Activated CD8-positive, alpha-beta memory T cell treated with anti-CD3 and anti-CD28 coated beads, Interleukin-2, amount 10 ng/mL, durations not matched to agents 7 days and 5 days (primary cell): ENCODE data around the gene AHCYL2. TPM values are rescaled to one million over a fixed set of nuclear protein-coding genes. Genes with fewer than 3 reads are reported as not detected.
"Not testable (repeated sequence)": the region's sequence is repeated elsewhere in the genome, so short reads cannot be mapped to it uniquely, and the experiment has no call there.

Experiments used
- ATAC-seq: fragments of 150-1000 bp; cut with Tn5 transposase; one replicate; pipeline ENCODE4 v1.10.0; 2021; ENCODE audit warnings: moderate library complexity
- CTCF ChIA-PET: fragments of 350-600 bp; sonication (Branson Sonifier 250); formaldehyde crosslinking; loops from one replicate; lab custom pipeline; 2021; ENCODE audit warnings: antibody characterized with exemption; lab: Charles Lee
- DNase-seq: peaks from one replicate; pipeline ENCODE4 v3.0.0-alpha.2; 2020
- H3K27ac Mint-ChIP-seq: one replicate; pipeline ENCODE4 v1.8.0; 2021; ENCODE audit warnings: mild to moderate bottlenecking, mixed read lengths
- H3K27me3 Mint-ChIP-seq: one replicate; pipeline ENCODE4 v1.8.0; 2021; ENCODE audit warnings: mixed read lengths
- H3K36me3 Mint-ChIP-seq: one replicate; pipeline ENCODE4 v1.8.0; 2021; ENCODE audit warnings: mild to moderate bottlenecking, mixed read lengths
- H3K4me1 Mint-ChIP-seq: one replicate; pipeline ENCODE4 v1.8.0; 2021; ENCODE audit warnings: mixed read lengths
- H3K4me3 Mint-ChIP-seq: one replicate; pipeline ENCODE4 v1.8.0; 2021; ENCODE audit warnings: mild to moderate bottlenecking, moderate library complexity, mixed read lengths
- H3K9me3 Mint-ChIP-seq: one replicate; pipeline ENCODE4 v1.8.0; 2022; ENCODE audit warnings: low read depth, mixed read lengths
- total RNA-seq, 2 experiments: library from RNA; stranded (reverse); gene quantifications; one replicate each; pipeline ENCODE4 v1.2.3, GENCODE V29; 2021

Gene AHCYL2
- total RNA-seq, 2 experiments from 2014 or later: 12.7 to 12.8 TPM

DNA sequence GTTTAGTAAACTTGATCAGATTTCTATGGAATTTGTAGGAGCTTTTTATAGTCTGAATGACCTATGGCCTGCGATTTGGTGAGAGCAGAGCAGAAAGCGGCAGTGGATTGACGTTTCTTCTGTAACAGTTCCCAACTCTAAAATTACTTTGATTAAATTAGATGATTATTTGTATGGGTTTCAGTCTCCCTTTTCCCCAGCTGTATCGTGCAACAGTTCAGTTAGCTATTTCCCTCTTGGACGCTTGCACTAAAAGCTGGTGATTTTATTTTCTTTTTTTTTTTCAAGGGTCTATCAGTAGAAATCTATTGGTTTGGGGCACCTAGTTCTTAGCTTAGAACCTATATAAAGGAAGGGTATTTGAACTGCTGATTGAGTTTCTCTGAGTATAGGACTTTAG lies 6.8 kb downstream of the AHCYL2 start:
- no peak overlapping the region for H3K4me3 Mint-ChIP-seq
- H3K36me3 Mint-ChIP-seq: peaks cover 1% of the 10 kb centered on the region
- DNase-seq: no peak
- H3K4me1 Mint-ChIP-seq: peaks cover 7% of the 10 kb centered on the region
- H3K27ac Mint-ChIP-seq: no peak overlapping the region
- ATAC-seq: no peak
- no peaks in the 10 kb centered on the region for H3K9me3 Mint-ChIP-seq
- H3K27me3 Mint-ChIP-seq: no peaks in the 10 kb centered on the region
- CTCF ChIA-PET: interaction anchor here (2.9 to 3.2 kb wide), 2 partner anchors 14 to 41 kb away, joined by 8 to 22 read pairs; no protein-coding TSS in a partner anchor

DNA sequence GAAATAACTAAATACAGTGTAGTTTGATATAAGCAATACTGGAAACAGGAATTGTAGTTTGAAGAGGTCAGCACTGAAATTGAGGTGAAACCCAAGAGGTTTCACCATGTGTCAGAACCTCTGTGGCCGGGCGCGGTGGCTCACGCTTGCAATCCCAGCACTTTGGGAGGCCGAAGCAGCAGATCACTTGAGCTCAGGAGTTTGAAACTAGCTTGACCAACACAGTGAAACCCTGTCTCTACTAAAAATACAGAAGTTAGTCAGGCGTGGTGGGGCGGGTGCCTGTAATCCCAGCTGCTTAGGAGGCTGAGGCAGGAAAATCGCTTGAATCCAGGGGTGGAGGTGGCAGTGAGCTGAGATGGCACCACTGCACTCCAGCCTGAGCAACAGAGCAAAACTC lies 13.7 kb downstream of the AHCYL2 start:
- no peak for ATAC-seq
- Mint-ChIP-seq H3K27ac (no peak overlapping the region), H3K4me3 (no peak overlapping the region), H3K9me3 (no peaks in the 10 kb centered on the region), H3K4me1 (no peaks in the 10 kb centered on the region), H3K36me3 (peaks cover 3% of the 10 kb centered on the region), H3K27me3 (no peaks in the 10 kb centered on the region)
- CTCF ChIA-PET: interaction anchor here (0.7 to 2.3 kb wide), 5 partner anchors 9 to 34 kb away, joined by 3 to 6 read pairs (median 3); no protein-coding TSS in a partner anchor
- no peak for DNase-seq

DNA sequence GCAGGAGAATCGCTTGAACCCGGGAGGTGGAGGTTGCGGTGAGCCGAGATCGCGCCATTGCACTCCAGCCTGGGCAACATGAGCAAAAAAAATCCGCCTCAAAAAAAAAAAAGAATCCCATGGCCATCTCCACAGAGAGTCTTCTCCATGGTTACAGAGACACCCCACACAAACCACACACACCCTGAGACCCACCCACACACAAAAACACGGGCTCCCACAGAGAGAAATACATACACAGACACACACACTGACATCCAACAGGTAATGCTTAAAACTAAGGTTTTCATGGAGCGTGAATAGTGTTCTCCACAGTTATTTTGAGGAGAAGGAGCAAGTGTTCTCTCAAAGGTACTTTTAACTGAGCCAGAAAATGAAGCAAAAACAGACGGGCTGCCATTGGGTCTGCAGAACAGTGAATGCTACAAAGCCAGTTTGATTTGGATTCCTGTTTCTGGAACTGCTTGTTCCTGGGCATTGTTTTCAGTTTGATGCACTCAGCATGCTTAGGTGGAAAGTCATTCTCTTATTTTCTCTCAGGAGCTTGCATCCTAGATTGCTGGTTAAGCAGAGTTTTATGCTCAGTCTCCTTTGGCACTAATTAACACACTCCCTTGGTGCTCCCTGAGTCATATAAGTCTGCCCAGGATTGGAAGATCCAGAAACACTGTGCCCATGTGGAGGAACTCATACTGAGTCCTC lies 15.4 kb downstream of the AHCYL2 start:
- DNase-seq: no peak
- ATAC-seq: no peak
- no peaks in the 10 kb centered on the region for H3K4me1 Mint-ChIP-seq
- peaks cover 4% of the 10 kb centered on the region for H3K36me3 Mint-ChIP-seq
- CTCF ChIA-PET: no interaction called here
- H3K9me3 Mint-ChIP-seq: no peaks in the 10 kb centered on the region
- H3K4me3 Mint-ChIP-seq: no peak overlapping the region
- H3K27ac Mint-ChIP-seq: no peak overlapping the region
- H3K27me3 Mint-ChIP-seq: no peaks in the 10 kb centered on the region

DNA sequence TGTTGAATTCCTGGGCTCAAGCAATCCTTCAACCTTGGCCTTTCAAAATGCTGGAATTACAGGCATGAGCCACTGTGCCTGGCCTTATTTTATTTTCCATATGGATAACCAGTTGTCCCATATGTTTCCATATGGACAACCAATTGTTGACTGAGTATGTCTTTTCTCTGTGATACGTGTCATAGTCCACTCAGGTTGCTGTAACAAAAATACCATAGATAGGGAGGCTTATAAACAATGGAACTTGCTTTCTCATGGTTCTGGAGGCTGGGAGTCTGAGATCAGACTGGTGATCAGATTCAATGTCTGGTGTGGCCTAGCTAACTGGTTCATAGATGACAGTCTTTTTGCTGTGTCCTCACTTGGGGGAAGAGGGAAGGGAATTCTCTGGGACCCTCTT lies 19.4 kb downstream of the AHCYL2 start:
- Mint-ChIP-seq H3K27me3 (no peaks in the 10 kb centered on the region), H3K36me3 (peaks cover 5% of the 10 kb centered on the region), H3K4me3 (no peak overlapping the region), H3K27ac (no peak overlapping the region), H3K9me3 (no peaks in the 10 kb centered on the region), H3K4me1 (no peaks in the 10 kb centered on the region)
- ATAC-seq (no peak), DNase-seq (no peak)
- CTCF ChIA-PET: no interaction called here

DNA sequence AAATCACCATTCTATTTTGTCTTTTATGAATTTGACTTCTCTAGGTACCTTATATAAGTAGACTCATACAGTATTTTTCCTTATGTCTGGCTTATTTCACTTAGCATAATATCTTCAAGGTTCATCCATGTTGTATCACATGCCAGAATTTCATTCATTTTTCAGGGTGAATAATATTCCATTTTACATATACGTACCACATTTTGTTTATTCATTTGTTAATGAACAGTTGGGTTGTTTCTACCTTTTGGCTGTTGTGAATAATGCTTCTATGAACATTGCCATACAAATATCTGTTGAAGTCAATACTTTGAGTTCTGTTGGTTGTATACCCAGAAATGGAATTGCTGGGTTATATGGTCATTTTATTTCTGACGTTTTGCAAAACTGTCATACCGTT lies 20.7 kb downstream of the AHCYL2 start:
- no peak for ATAC-seq
- Mint-ChIP-seq H3K27me3 (no peaks in the 10 kb centered on the region), H3K4me1 (no peaks in the 10 kb centered on the region), H3K36me3 (peaks cover 5% of the 10 kb centered on the region), H3K4me3 (no peak overlapping the region), H3K27ac (no peak overlapping the region), H3K9me3 (no peaks in the 10 kb centered on the region)
- CTCF ChIA-PET: no interaction called here
- no peak for DNase-seq

DNA sequence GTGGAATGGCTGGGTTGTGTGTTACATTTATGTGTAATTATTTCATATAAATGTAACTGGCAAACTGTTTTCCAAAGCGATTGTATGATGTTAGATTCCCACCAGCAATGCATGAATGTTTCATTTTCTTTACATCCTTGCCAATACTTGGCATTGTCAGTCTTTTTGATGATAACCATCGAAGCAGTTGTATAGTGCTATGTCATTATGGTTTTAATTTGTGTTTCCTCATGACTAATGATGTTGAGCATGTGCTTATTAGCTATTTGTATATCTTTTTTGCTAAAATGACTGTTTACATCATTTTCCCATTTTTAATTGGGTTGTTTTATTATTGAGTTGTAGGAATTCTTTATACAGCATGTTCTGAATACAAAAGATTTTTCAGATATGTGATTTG lies 22.3 kb downstream of the AHCYL2 start:
- CTCF ChIA-PET: interaction anchor here (2.9 kb wide), 1 partner anchor 29 kb away, joined by 13 read pairs; no protein-coding TSS in a partner anchor

DNA sequence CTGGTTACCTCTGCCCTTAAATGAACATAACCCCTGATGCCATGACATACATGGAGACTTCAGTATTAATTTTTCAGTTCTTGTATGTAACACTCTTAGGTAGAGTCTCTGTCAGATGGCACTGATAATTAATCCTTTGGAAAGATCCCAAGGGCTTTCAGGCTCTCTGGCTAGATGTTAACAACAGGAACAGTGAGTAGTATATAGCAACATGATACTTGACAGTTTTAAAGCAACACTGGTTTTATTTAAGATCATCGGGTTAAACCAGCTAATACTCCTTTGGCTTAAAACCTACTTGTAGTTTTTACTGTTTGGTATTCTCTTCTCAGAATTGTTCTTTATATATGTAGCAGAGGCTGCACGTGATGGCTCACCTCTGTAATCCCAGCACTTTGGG lies 27.3 kb downstream of the AHCYL2 start:
- Mint-ChIP-seq H3K27ac (no peak overlapping the region), H3K27me3 (no peaks in the 10 kb centered on the region), H3K4me1 (no peaks in the 10 kb centered on the region), H3K4me3 (no peak overlapping the region), H3K9me3 (no peaks in the 10 kb centered on the region), H3K36me3 (no peaks in the 10 kb centered on the region)
- CTCF ChIA-PET: interaction anchor here (1.0 kb wide), 1 partner anchor 88 kb away, joined by 3 read pairs; no protein-coding TSS in a partner anchor
- no peak for ATAC-seq
- DNase-seq: no peak

More for the DNA sequence above, 22.3 kb downstream of the AHCYL2 start:
- H3K4me3 Mint-ChIP-seq: no peak overlapping the region
- H3K27ac Mint-ChIP-seq: no peak overlapping the region
- H3K4me1 Mint-ChIP-seq: no peaks in the 10 kb centered on the region
- no peaks in the 10 kb centered on the region for H3K9me3 Mint-ChIP-seq
- no peaks in the 10 kb centered on the region for H3K27me3 Mint-ChIP-seq
- DNase-seq: no peak
- peaks cover 5% of the 10 kb centered on the region for H3K36me3 Mint-ChIP-seq
- no peak for ATAC-seq

DNA sequence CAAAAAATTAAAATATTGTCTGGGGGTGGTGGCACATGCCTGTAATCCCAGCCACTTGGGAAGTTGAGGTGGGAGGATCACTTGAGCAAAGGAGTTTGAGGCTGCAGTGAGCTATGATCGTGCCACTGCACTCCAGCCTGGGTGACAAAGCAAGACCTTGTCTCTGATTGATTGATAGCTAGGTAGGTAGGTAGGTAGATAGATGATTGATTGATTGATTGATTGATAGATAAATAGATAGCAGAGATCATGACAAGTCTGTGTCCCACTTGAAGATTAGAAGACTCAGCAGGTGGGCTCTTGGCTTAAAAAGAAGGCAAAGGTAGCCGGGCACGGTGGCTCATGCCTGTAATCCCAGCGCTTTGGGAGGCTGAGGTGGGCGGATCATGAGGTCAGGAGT lies 27.8 kb downstream of the AHCYL2 start:
- not testable (repeated sequence) for H3K27ac Mint-ChIP-seq, H3K4me3 Mint-ChIP-seq, H3K36me3 Mint-ChIP-seq, ATAC-seq, H3K9me3 Mint-ChIP-seq, H3K4me1 Mint-ChIP-seq, DNase-seq, H3K27me3 Mint-ChIP-seq
- CTCF ChIA-PET: interaction anchor here (1.0 kb wide), 1 partner anchor 89 kb away, joined by 3 read pairs; no protein-coding TSS in a partner anchor

DNA sequence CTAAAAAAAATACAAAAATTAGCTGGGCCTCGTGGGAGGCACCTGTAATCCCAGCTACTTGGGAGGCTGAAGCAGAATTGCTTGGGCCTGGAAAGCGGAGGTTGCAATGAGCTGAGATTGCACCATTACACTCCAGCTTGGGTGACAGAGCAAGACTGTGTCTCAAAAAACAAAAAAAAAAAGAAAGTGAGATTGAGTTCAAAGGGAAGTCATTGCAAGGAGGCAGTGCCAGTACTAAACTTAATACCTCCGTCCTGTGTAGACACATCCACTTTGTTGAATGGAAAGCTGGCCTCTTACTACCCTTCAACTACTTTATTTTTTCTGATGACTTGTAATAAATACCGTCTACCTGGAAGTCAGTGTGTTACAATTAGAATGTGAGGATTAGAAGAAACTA lies 31.0 kb downstream of the AHCYL2 start:
- Mint-ChIP-seq H3K4me1 (peaks cover 17% of the 10 kb centered on the region), H3K4me3 (no peak overlapping the region), H3K36me3 (no peaks in the 10 kb centered on the region), H3K27me3 (no peaks in the 10 kb centered on the region), H3K9me3 (no peaks in the 10 kb centered on the region), H3K27ac (no peak overlapping the region)
- DNase-seq (no peak), ATAC-seq (no peak)
- CTCF ChIA-PET: interaction anchor here (0.6 to 1.6 kb wide), 2 partner anchors 37 to 786 kb away, joined by 3 to 5 read pairs; no protein-coding TSS in a partner anchor

DNA sequence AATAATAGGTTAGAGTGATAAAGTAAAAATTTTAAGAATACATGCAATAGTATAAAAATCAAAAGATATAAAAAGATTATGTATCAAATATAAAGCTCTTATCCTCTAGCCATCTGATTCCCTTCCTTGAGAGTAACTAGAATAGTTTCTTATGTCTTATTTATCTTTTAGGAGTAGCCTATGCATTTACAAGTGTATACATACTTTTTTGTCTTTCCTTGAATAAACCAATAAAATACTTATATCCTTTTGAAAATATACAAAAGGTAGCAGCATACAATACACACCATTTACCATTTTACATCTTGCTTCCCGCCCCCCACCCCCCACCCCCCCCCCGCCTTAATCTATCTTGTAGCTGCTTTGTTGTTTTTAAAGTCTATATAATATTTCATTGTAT lies 31.4 kb downstream of the AHCYL2 start:
- CTCF ChIA-PET: interaction anchor here (0.6 to 1.6 kb wide), 2 partner anchors 38 to 786 kb away, joined by 3 to 5 read pairs; no protein-coding TSS in a partner anchor
- DNase-seq (no peak), ATAC-seq (no peak)
- no peaks in the 10 kb centered on the region for H3K9me3 Mint-ChIP-seq
- no peak overlapping the region for H3K27ac Mint-ChIP-seq
- H3K27me3 Mint-ChIP-seq: no peaks in the 10 kb centered on the region
- no peak overlapping the region for H3K4me3 Mint-ChIP-seq
- peaks cover 17% of the 10 kb centered on the region for H3K4me1 Mint-ChIP-seq
- no peaks in the 10 kb centered on the region for H3K36me3 Mint-ChIP-seq

DNA sequence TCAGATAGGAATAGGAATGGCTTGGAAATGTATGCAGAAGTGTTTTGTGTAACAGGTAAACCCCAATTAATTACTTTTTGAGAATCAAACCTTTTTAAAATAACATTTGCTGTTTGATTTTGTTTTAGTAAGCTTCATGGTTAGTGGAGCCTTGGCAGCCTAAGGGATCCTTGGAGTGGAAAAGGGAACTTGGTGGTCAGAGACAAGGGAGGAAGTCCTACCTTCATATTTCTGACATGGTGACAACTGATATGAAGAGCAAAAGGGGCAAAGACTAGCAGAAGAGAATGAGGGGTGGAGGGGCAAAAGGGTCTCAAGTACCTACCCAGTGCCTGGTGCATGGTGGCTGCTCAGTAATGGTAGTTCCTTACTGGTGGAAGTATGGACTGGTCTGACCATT lies 32.3 kb downstream of the AHCYL2 start:
- H3K36me3 Mint-ChIP-seq: no peaks in the 10 kb centered on the region
- CTCF ChIA-PET: interaction anchor here (1.0 to 1.6 kb wide), 2 partner anchors 38 to 69 kb away, joined by 3 to 5 read pairs; no protein-coding TSS in a partner anchor
- ATAC-seq (no peak), DNase-seq (no peak)
- peaks cover 20% of the 10 kb centered on the region for H3K4me1 Mint-ChIP-seq
- H3K27me3 Mint-ChIP-seq: no peaks in the 10 kb centered on the region
- no peak overlapping the region for H3K27ac Mint-ChIP-seq
- no peaks in the 10 kb centered on the region for H3K9me3 Mint-ChIP-seq
- no peak overlapping the region for H3K4me3 Mint-ChIP-seq

DNA sequence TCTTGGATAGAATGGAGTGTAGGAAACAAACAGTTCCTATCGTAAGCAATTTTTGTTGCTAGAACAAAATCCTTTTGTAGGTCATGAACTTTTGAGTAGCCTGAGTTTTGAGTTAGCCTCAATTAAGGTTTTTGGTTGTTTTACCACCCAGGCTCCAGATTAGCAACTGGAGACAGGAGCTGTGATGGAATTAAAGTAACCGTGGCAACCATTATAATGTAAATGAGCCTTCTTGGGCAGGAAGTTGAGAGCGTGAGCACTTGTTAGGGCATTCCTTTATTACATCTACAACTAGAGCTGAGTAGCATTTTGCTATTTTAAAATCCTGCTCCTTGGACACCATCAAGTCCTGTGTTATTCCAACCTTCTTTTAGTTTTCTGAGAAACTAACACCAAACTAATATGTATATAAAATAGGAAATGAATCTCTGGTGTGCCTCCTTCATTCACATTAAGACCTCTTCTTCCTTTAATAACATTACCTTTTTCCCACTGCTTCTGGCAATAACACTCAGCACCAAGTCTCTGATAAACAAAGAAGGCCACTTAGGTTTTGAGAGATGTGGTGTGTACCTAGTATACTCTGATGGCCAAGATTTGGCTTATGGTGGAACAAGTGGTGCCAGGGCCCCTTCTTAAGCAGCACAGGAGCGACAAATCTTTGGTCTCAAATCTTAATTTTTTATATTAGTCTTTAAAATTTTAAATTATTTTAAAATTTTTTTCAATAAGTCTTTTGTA lies 34.0 kb downstream of the AHCYL2 start:
- H3K36me3 Mint-ChIP-seq: no peaks in the 10 kb centered on the region
- ATAC-seq: no peak
- no peak overlapping the region for H3K4me3 Mint-ChIP-seq
- H3K9me3 Mint-ChIP-seq: no peaks in the 10 kb centered on the region
- peak overlapping the region; percentile 43 for H3K27ac Mint-ChIP-seq
- CTCF ChIA-PET: interaction anchor here (0.7 to 7.1 kb wide), 3 partner anchors 12 to 38 kb away, joined by 3 to 76 read pairs (median 23); partner anchors contain the start of gene AHCYL2
- DNase-seq: no peak
- H3K27me3 Mint-ChIP-seq: no peaks in the 10 kb centered on the region
- H3K4me1 Mint-ChIP-seq: peaks cover 20% of the 10 kb centered on the region

DNA sequence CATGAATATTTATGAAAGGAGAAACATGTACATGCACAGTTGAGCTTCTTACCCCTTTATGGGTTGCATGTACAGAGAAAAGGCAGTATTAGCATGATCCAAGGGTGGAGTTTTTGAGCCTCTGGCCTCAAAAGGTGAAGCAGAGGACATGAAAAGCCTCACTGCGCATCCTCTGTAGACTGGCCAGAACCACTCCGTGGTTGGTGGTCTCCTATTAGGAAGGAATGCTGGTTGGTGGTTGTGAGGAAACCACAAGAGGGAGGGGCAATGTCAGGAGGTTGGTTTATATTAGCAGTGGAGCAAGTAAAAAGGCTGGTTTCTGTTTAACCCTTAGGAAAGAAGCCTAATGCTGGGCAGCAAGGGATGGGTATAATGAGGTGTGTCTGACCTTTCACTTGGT lies 37.5 kb downstream of the AHCYL2 start:
- Mint-ChIP-seq H3K27me3 (no peaks in the 10 kb centered on the region), H3K4me3 (peak overlapping the region; percentile 15), H3K27ac (peak overlapping the region; percentile 83), H3K4me1 (peaks cover 20% of the 10 kb centered on the region), H3K9me3 (no peaks in the 10 kb centered on the region), H3K36me3 (no peaks in the 10 kb centered on the region)
- CTCF ChIA-PET: interaction anchor here (1.6 to 7.1 kb wide), 3 partner anchors 9 to 98 kb away, joined by 4 to 76 read pairs (median 23); partner anchors contain the start of gene AHCYL2
- peak; percentile 73 for DNase-seq
- peak; percentile 64 for ATAC-seq
